ENCODE measurements around the gene CSTPP1.

- TF ChIP-seq, protein P1, sequence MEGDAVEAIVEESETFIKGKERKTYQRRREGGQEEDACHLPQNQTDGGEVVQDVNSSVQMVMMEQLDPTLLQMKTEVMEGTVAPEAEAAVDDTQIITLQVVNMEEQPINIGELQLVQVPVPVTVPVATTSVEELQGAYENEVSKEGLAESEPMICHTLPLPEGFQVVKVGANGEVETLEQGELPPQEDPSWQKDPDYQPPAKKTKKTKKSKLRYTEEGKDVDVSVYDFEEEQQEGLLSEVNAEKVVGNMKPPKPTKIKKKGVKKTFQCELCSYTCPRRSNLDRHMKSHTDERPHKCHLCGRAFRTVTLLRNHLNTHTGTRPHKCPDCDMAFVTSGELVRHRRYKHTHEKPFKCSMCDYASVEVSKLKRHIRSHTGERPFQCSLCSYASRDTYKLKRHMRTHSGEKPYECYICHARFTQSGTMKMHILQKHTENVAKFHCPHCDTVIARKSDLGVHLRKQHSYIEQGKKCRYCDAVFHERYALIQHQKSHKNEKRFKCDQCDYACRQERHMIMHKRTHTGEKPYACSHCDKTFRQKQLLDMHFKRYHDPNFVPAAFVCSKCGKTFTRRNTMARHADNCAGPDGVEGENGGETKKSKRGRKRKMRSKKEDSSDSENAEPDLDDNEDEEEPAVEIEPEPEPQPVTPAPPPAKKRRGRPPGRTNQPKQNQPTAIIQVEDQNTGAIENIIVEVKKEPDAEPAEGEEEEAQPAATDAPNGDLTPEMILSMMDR (IDR thresholded peaks at IDR 0.05): no peak
- no peak for TF ChIP-seq POLR2A (IDR thresholded peaks at IDR 0.05)
- TF ChIP-seq EP300 (IDR thresholded peaks at IDR 0.05): no peak
These were observed 50.6 kb downstream of the CSTPP1 start for GRCh38 chr11:46987183-46987582.

All from stomach (tissue), 4 donors.